ENCODE results near the gene PPP1R1A.

Gene PPP1R1A

GRCh38 chr12:54572881-54573280, 15.6 kb downstream of the PPP1R1A start:
- H3K4me3 ChIP-seq (ENCODE audit: low read depth, low read length): no peak overlapping the region

- H3K4me3 ChIP-seq (ENCODE audit: low read depth, low read length): no peak overlapping the region
These were observed 17.0 kb downstream of the PPP1R1A start for GRCh38 chr12:54571193-54572188.

- H3K4me3 ChIP-seq (ENCODE audit: low read depth, low read length): no peak overlapping the region
These were observed 18.4 kb downstream of the PPP1R1A start for GRCh38 chr12:54569995-54570528.

DNA sequence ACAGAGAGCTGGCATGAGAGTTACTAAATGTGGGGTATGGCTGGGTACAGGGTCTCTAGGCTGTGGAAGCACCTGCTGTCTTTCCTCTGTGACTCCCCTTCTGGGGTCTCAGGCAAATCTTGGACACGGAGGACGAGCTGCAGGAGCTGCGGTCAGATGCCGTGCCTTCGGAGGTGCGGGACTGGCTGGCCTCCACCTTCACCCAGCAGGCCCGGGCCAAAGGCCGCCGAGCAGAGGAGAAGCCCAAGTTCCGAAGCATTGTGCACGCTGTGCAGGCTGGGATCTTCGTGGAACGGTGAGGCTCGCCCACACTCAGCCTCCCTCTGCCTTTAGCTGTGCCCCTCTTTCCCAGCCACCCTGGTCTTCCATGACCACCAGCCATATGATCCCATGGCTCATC, 19.4 kb downstream of the PPP1R1A start:
- H3K4me3 ChIP-seq (ENCODE audit: low read depth, low read length): no peak overlapping the region

GRCh38 chr12:54566792-54567191, 21.7 kb downstream of the PPP1R1A start:
- no peak overlapping the region for H3K4me3 ChIP-seq (ENCODE audit: low read depth, low read length)

DNA sequence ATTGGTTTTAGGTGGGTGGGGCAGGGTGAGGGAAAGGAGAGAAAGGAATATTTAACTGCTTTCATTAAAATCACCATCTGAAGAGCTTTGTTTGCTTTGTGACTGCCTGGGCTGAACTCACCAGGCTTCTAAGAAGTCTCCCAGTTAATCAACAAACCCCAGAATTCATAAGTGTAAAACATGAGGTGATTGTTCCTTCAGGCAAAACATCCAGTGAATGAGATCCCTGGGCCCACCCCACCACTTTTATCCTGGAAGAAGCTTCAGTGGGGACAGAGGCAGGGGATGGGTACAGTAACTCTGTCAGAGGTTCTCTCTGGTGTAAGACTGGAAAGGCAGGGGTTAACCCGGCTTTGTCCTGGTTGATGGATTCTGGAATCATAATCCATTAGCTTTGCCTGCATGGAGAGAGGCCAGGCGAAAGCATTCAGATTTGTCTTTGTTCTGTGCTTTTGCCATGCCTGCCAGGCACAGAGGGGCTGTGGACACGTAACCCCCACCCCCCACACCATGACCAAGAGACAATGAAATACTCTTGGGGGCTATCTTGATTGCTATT, 22.4 kb downstream of the PPP1R1A start:
- no peak overlapping the region for H3K4me3 ChIP-seq (ENCODE audit: low read depth, low read length)

DNA sequence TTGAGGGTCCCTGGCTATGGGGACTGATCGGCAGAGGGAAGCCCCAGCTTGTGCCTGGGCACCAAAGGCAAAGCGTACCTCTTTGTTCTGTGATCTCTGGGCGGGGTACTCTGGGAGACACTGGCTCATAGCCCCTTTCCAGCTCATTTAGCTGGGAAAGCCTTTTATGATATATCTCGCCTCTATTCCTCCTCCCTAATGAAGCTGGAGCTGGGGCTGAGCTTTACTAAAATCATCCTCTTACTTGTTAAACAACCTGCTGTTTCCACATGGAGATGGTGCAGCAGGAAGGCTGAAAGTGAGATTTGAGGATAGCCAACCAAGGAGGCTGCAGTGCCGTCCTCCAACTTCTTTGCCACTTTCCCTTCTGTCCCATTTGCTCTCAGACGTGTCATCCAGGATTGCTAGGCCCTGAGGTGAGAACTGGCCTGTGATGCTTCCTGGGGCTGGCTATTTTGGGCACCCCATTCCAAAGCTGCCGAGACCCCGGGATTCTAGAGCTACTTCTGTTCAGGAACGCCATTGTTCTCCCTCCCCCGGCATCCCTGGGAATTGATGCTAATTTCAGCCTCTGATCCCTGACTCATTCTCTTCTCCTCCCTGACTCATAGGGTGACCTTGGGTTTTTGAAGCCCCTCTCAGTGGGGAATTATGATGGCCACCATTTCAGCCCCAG, 23.0 kb downstream of the PPP1R1A start:
- H3K4me3 ChIP-seq (ENCODE audit: low read depth, low read length): no peak overlapping the region

- no peak overlapping the region for H3K4me3 ChIP-seq (ENCODE audit: low read depth, low read length)
These were observed 23.7 kb downstream of the PPP1R1A start for GRCh38 chr12:54564768-54565167.

DNA sequence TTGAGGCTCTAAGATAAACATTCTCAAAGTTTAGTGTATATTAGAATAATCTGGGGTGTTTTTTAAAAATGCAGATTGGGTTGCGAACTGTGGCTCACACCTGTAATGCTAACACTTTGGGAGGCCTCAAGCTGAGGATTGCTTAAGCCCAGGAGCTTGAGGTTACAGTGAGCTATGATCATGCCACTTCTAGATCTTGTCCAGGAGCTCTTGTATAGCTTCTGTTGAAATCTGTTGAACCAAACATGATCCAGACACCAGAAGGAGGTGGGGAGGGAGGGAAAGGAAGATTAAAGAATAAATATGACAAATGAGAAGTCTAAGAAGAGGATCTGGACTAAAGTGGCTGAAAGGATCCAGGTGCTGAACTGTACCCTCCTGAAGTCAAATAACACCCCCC, 24.7 kb downstream of the PPP1R1A start:
- no peak overlapping the region for H3K4me3 ChIP-seq (ENCODE audit: low read depth, low read length)

DNA sequence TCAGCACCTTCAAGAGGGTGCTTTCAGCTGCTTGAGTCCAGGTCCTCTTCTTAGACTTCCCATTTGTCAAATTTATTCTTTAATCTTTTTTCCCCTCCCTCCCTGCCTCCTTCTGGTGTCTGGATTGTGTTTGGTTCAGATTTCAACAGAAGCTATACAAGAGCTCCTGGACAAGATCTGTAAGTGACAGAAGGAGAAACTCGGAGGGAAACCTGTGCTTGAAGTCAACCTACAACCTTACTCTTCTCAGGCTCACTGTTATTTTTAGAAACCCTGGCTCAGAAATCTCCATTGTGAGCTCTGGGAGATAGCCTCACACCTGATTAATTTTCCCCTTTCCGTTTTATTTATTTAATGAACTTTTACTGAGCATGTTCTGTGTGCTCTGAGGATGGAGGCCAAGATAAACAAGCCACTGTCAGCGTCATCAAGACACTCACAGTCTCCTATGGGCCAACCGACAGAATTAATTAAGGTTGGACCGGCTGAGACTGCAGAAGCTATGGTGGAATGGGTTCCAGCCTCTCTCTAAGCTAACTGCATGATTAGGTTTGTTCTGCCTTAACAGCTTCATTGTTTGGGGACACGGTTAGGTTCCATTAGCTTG, 25.6 kb downstream of the PPP1R1A start:
- H3K4me3 ChIP-seq (ENCODE audit: low read depth, low read length): no peak overlapping the region

DNA sequence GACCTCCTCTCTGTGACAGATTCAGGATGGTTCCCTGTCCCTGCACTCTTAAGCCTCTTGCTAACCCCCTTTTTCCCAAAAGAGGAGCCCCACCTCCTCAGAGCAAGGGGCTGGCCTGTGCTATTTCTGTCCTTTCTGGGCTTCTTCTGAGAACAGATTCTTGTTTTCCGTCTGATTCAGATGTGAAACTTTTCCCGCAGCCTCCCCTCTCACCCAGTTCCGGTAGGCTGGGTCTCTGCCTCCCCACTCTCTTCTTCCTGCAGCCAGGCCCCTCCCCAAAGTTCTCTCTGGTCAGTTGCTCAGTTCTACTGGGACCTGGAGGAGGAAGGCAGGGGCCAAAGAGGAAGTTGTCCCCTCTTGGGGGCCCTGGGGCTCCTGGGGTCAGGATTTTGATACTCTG, 27.3 kb downstream of the PPP1R1A start:
- H3K4me3 ChIP-seq (ENCODE audit: low read depth, low read length): no peak overlapping the region

GRCh38 chr12:54560374-54560858, 28.0 kb downstream of the PPP1R1A start:
- no peak overlapping the region for H3K4me3 ChIP-seq (ENCODE audit: low read depth, low read length)

GRCh38 chr12:54558759-54559158, 29.7 kb downstream of the PPP1R1A start:
- H3K4me3 ChIP-seq (ENCODE audit: low read depth, low read length): no peak overlapping the region

GRCh38 chr12:54558311-54558710, 30.1 kb downstream of the PPP1R1A start:
- H3K4me3 ChIP-seq (ENCODE audit: low read depth, low read length): no peak overlapping the region

- H3K4me3 ChIP-seq (ENCODE audit: low read depth, low read length): no peak overlapping the region
These were observed 32.7 kb downstream of the PPP1R1A start for GRCh38 chr12:54555670-54556257.

GRCh38 chr12:54549774-54550451, 38.5 kb downstream of the PPP1R1A start:
- H3K4me3 ChIP-seq (ENCODE audit: low read depth, low read length): peak overlapping the region; percentile 58

DNA sequence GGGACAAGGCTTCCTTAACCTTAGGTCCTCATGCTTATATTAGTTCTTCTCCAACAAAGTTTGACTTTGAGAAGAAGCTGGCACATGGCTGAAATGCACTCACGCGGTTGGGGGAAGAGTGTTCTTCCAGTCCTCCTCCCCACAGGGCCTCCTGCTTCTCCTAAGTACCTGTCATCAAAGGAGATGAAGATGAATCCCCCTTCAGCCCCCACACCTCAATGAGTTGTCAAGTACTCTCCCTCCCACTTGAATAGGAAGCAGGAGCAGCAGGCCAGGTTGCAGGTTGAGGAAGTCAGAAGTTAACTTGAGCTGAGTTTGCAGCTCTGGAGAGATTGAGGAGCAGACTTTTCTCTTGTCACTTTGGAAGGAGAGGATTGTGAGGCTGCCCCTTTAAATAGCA, 41.9 kb downstream of the PPP1R1A start:
- H3K4me3 ChIP-seq (ENCODE audit: low read depth, low read length): no peak overlapping the region

GRCh38 chr12:54544743-54545142, 43.7 kb downstream of the PPP1R1A start:
- H3K4me3 ChIP-seq (ENCODE audit: low read depth, low read length): no peak overlapping the region

DNA sequence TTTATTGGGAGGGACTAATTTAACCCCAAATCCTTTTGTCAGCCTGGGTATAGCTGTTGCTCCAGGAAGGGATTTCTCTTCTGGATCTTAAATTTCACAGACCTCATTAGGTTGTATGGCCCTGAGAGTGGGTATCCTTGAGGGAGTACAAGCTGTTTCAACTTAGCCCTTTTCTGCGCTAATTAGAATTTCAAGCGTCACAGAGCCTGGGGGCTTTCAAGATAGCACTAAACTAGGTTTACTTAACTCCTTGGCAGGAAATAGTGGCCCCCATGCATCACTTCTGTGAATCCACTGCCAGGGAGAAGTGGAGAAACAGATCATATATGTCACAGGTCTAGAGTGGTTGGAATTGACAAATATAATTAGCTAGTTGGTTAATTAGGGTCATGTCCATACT, 44.9 kb downstream of the PPP1R1A start:
- no peak overlapping the region for H3K4me3 ChIP-seq (ENCODE audit: low read depth, low read length)

GRCh38 chr12:54541751-54542290, 46.6 kb downstream of the PPP1R1A start:
- no peak overlapping the region for H3K4me3 ChIP-seq (ENCODE audit: low read depth, low read length)
